Stimulated activated CD8-positive, alpha-beta memory T cell treated with anti-CD3 and anti-CD28 coated beads, Interleukin-4, amount 100 ng/mL, for 24 hours (primary cell): ENCODE measurements around the gene SELENOW.

Source experiments
- DNase-seq: peaks from one replicate; pipeline ENCODE4 v3.0.0-alpha.2; 2020; ENCODE audit warnings: low read depth

Gene SELENOW

DNA sequence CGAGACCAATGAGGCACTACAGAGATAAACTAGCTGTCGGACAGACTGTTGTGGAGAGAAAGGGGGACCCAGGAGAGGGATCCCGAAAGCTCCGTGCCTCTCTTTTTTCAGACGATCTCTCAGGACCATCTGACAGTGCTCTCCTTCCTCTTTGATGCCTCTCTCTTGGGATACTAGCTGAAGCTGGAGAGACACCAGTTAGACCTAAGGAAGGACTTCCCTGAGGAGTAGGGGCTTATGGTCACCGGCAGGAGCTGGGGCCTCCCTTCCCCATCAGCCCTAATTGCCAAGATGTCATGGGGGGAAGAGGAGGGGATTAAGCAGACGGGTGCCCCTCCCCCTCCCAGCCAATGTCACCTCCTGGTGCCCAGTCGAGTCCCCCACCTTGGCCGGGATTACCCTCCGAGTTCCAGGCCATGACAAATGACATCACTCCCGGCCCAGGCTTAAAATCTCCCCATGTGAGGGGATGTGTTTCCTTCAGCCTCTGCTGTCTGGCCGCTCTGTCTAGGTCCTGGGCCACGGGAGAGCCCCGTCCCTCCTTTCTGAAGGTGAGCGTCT lies 43.0 kb downstream of the SELENOW start, which contains the start of gene CRX:
CRX (plus strand) TSS at position 478 of the 561 bp plus-strand sequence. CDS start 12,507 bp downstream, outside the sequence.
- DNase-seq: no peak

DNA sequence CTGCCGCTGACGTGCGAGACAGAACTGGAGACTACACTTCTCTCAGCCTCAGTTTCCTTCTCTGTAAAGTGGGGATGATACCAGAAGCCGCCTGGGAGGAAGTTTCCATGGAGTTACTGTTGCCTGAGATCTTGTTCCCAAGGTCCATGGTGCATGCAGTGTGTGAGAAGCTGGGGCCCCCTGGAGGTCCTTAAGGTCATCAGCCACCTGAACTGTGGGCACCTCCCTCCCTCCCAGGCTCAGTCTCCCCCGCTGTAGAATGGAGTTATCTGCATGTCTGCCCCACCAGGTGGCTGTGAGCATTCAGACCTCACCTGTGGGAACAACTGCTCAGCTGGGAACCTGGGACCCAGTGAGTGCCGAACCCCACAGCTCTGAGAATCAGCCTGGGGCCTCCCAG lies 45.9 kb downstream of the SELENOW start:
- no peak for DNase-seq

DNA sequence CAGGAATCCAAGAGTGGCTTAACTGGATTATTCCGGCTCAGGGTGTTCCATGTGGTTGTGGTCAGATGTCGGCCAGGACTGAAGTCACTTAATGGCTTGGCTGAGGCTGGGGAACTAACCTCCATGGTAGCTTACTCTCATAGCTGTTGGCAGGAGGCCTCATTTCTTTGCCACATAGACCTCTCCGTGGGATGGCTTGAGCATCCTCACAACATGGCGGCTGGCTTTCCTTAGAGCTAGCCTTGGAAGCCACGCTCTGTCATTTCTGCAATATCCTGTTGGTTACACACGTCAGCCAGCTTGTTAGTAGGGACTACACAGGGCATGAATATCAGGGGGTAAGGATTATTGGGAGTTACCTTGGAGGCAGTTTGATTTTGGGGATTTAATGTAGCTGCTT lies 48.3 kb downstream of the SELENOW start:
- DNase-seq: no peak

DNA sequence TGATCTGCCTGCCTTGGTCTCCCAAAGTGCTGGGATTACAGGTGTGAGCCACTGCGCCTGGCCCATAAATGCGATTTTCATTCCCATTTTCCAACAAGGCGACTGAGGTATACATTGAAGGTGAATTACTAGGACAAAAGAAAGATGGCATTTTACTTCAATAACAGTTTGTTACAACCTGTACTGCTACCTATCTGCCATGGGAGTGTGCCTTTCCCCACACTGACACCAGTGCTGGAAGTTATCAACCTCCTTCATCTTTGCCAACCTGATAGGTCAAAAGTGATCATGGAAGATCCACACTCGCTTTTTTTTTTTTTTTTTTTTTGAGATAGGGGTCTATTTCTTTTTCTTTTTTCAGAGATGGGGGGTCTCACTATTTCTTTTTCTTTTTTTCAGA lies 54.2 kb downstream of the SELENOW start:
- no peak for DNase-seq
